Measurements from ENCODE around the gene UNC80.

The UNC80 gene

GRCh38 chr2:209917154-209917771 is 145.6 kb downstream of the UNC80 start:
- no peaks in the 10 kb centered on the region for H3K36me3 ChIP-seq (ENCODE audit: insufficient read depth, low read length)
- H3K27ac ChIP-seq (ENCODE audit: low read depth, low read length), result no peak overlapping the region
- no peak overlapping the region for H3K4me3 ChIP-seq (ENCODE audit: low read depth in 1 of 2, low read length in 2 of 2)
- no peaks in the 10 kb centered on the region for H3K9me3 ChIP-seq (ENCODE audit: low read length)
- H3K27me3 ChIP-seq (ENCODE audit: control insufficient read depth in 1 of 2, insufficient read depth in 2 of 2, low read length in 2 of 2), result no peaks in the 10 kb centered on the region
- H3K9ac ChIP-seq (ENCODE audit: low read length), result no peak overlapping the region
- H3K4me1 ChIP-seq (ENCODE audit: insufficient read depth, low read length), result no peaks in the 10 kb centered on the region

- H3K9ac ChIP-seq (ENCODE audit: low read length), result no peak overlapping the region
- H3K27ac ChIP-seq (ENCODE audit: low read depth, low read length), result no peak overlapping the region
- no peaks in the 10 kb centered on the region for H3K4me1 ChIP-seq (ENCODE audit: insufficient read depth, low read length)
- H3K9me3 ChIP-seq (ENCODE audit: low read length), result no peaks in the 10 kb centered on the region
- H3K27me3 ChIP-seq (ENCODE audit: control insufficient read depth in 1 of 2, insufficient read depth in 2 of 2, low read length in 2 of 2), result no peaks in the 10 kb centered on the region
- H3K36me3 ChIP-seq (ENCODE audit: insufficient read depth, low read length), result no peaks in the 10 kb centered on the region
- H3K4me3 ChIP-seq (ENCODE audit: low read depth in 1 of 2, low read length in 2 of 2), result no peak overlapping the region
Measured at GRCh38 chr2:209918251-209918650, 146.6 kb downstream of the UNC80 start.

- Histone ChIP-seq H3K4me3 (ENCODE audit: low read depth in 1 of 2, low read length in 2 of 2) (no peak overlapping the region), H3K4me1 (ENCODE audit: insufficient read depth, low read length) (no peaks in the 10 kb centered on the region), H3K9ac (ENCODE audit: low read length) (no peak overlapping the region)
Measured at GRCh38 chr2:209922116-209922515, 150.5 kb downstream of the UNC80 start.

GRCh38 chr2:209929369-209929768 is 157.7 kb downstream of the UNC80 start:
- no peak overlapping the region for H3K27ac ChIP-seq (ENCODE audit: low read depth, low read length)
- no peaks in the 10 kb centered on the region for H3K4me1 ChIP-seq (ENCODE audit: insufficient read depth, low read length)
- no peaks in the 10 kb centered on the region for H3K27me3 ChIP-seq (ENCODE audit: control insufficient read depth in 1 of 2, insufficient read depth in 2 of 2, low read length in 2 of 2)
- H3K9ac ChIP-seq (ENCODE audit: low read length), result no peak overlapping the region
- H3K36me3 ChIP-seq (ENCODE audit: insufficient read depth, low read length), result no peaks in the 10 kb centered on the region
- no peak overlapping the region for H3K4me3 ChIP-seq (ENCODE audit: low read depth in 1 of 2, low read length in 2 of 2)
- H3K9me3 ChIP-seq (ENCODE audit: low read length), result no peaks in the 10 kb centered on the region

More at GRCh38 chr2:209922116-209922515, 150.5 kb downstream of the UNC80 start:
- no peak overlapping the region for H3K27ac ChIP-seq (ENCODE audit: low read depth, low read length)
- H3K36me3 ChIP-seq (ENCODE audit: insufficient read depth, low read length), result no peaks in the 10 kb centered on the region
- no peaks in the 10 kb centered on the region for H3K9me3 ChIP-seq (ENCODE audit: low read length)
- H3K27me3 ChIP-seq (ENCODE audit: control insufficient read depth in 1 of 2, insufficient read depth in 2 of 2, low read length in 2 of 2), result no peaks in the 10 kb centered on the region

GRCh38 chr2:209933499-209934483 is 162.2 kb downstream of the UNC80 start:
- Histone ChIP-seq H3K27ac (ENCODE audit: low read depth, low read length) (no peak overlapping the region), H3K9me3 (ENCODE audit: low read length) (no peaks in the 10 kb centered on the region), H3K36me3 (ENCODE audit: insufficient read depth, low read length) (no peaks in the 10 kb centered on the region), H3K4me1 (ENCODE audit: insufficient read depth, low read length) (no peaks in the 10 kb centered on the region), H3K9ac (ENCODE audit: low read length) (no peak overlapping the region), H3K27me3 (ENCODE audit: control insufficient read depth in 1 of 2, insufficient read depth in 2 of 2, low read length in 2 of 2) (no peaks in the 10 kb centered on the region), H3K4me3 (ENCODE audit: low read depth in 1 of 2, low read length in 2 of 2) (no peak overlapping the region)

GRCh38 chr2:209936106-209936666 is 164.6 kb downstream of the UNC80 start:
- no peak overlapping the region for H3K27ac ChIP-seq (ENCODE audit: low read depth, low read length)
- no peak overlapping the region for H3K4me3 ChIP-seq (ENCODE audit: low read depth in 1 of 2, low read length in 2 of 2)
- no peaks in the 10 kb centered on the region for H3K36me3 ChIP-seq (ENCODE audit: insufficient read depth, low read length)
- no peaks in the 10 kb centered on the region for H3K9me3 ChIP-seq (ENCODE audit: low read length)
- H3K9ac ChIP-seq (ENCODE audit: low read length), result no peak overlapping the region
- H3K27me3 ChIP-seq (ENCODE audit: control insufficient read depth in 1 of 2, insufficient read depth in 2 of 2, low read length in 2 of 2), result no peaks in the 10 kb centered on the region
- peaks cover 6% of the 10 kb centered on the region for H3K4me1 ChIP-seq (ENCODE audit: insufficient read depth, low read length)

GRCh38 chr2:209937893-209938292 is 166.3 kb downstream of the UNC80 start:
- H3K9me3 ChIP-seq (ENCODE audit: low read length), result no peaks in the 10 kb centered on the region
- peaks cover 10% of the 10 kb centered on the region for H3K4me1 ChIP-seq (ENCODE audit: insufficient read depth, low read length)
- no peaks in the 10 kb centered on the region for H3K27me3 ChIP-seq (ENCODE audit: control insufficient read depth in 1 of 2, insufficient read depth in 2 of 2, low read length in 2 of 2)
- H3K36me3 ChIP-seq (ENCODE audit: insufficient read depth, low read length), result no peaks in the 10 kb centered on the region
- no peak overlapping the region for H3K9ac ChIP-seq (ENCODE audit: low read length)
- no peak overlapping the region for H3K27ac ChIP-seq (ENCODE audit: low read depth, low read length)
- no peak overlapping the region for H3K4me3 ChIP-seq (ENCODE audit: low read depth in 1 of 2, low read length in 2 of 2)

- H3K4me1 ChIP-seq (ENCODE audit: insufficient read depth, low read length), result peaks cover 18% of the 10 kb centered on the region
- H3K27me3 ChIP-seq (ENCODE audit: control insufficient read depth in 1 of 2, insufficient read depth in 2 of 2, low read length in 2 of 2), result no peaks in the 10 kb centered on the region
- no peaks in the 10 kb centered on the region for H3K36me3 ChIP-seq (ENCODE audit: insufficient read depth, low read length)
- H3K4me3 ChIP-seq (ENCODE audit: low read depth in 1 of 2, low read length in 2 of 2), result no peak overlapping the region
- no peak overlapping the region for H3K27ac ChIP-seq (ENCODE audit: low read depth, low read length)
- no peaks in the 10 kb centered on the region for H3K9me3 ChIP-seq (ENCODE audit: low read length)
- H3K9ac ChIP-seq (ENCODE audit: low read length), result no peak overlapping the region
Measured at GRCh38 chr2:209938906-209939305, 167.3 kb downstream of the UNC80 start.

- H3K9ac ChIP-seq (ENCODE audit: low read length), result no peak overlapping the region
- no peaks in the 10 kb centered on the region for H3K27me3 ChIP-seq (ENCODE audit: control insufficient read depth in 1 of 2, insufficient read depth in 2 of 2, low read length in 2 of 2)
- H3K36me3 ChIP-seq (ENCODE audit: insufficient read depth, low read length), result no peaks in the 10 kb centered on the region
- H3K4me1 ChIP-seq (ENCODE audit: insufficient read depth, low read length), result peaks cover 18% of the 10 kb centered on the region
- no peak overlapping the region for H3K4me3 ChIP-seq (ENCODE audit: low read depth in 1 of 2, low read length in 2 of 2)
- H3K27ac ChIP-seq (ENCODE audit: low read depth, low read length), result no peak overlapping the region
- no peaks in the 10 kb centered on the region for H3K9me3 ChIP-seq (ENCODE audit: low read length)
Measured at GRCh38 chr2:209940936-209941335, 169.3 kb downstream of the UNC80 start.

- H3K4me3 ChIP-seq (ENCODE audit: low read depth in 1 of 2, low read length in 2 of 2), result no peak overlapping the region
Measured at GRCh38 chr2:209942426-209942825, 170.8 kb downstream of the UNC80 start.

GRCh38 chr2:209942936-209943605 is 171.4 kb downstream of the UNC80 start:
- H3K27ac ChIP-seq (ENCODE audit: low read depth, low read length), result no peak overlapping the region
- no peaks in the 10 kb centered on the region for H3K9me3 ChIP-seq (ENCODE audit: low read length)
- no peaks in the 10 kb centered on the region for H3K27me3 ChIP-seq (ENCODE audit: control insufficient read depth in 1 of 2, insufficient read depth in 2 of 2, low read length in 2 of 2)
- no peak overlapping the region for H3K9ac ChIP-seq (ENCODE audit: low read length)
- H3K4me3 ChIP-seq (ENCODE audit: low read depth in 1 of 2, low read length in 2 of 2), result no peak overlapping the region
- H3K36me3 ChIP-seq (ENCODE audit: insufficient read depth, low read length), result no peaks in the 10 kb centered on the region
- H3K4me1 ChIP-seq (ENCODE audit: insufficient read depth, low read length), result peaks cover 18% of the 10 kb centered on the region

More at GRCh38 chr2:209942426-209942825, 170.8 kb downstream of the UNC80 start:
- Histone ChIP-seq H3K36me3 (ENCODE audit: insufficient read depth, low read length) (no peaks in the 10 kb centered on the region), H3K9me3 (ENCODE audit: low read length) (no peaks in the 10 kb centered on the region), H3K4me1 (ENCODE audit: insufficient read depth, low read length) (peaks cover 18% of the 10 kb centered on the region), H3K27ac (ENCODE audit: low read depth, low read length) (no peak overlapping the region), H3K9ac (ENCODE audit: low read length) (no peak overlapping the region), H3K27me3 (ENCODE audit: control insufficient read depth in 1 of 2, insufficient read depth in 2 of 2, low read length in 2 of 2) (no peaks in the 10 kb centered on the region)

All from muscle layer of colon (tissue), 2 donors.